ENCODE measurements around the gene DENND6A. TPM values are rescaled to one million over a fixed set of nuclear protein-coding genes. Genes with fewer than 3 reads are reported as not detected.

The DENND6A gene
- total and polyA plus RNA-seq, 2 of the 13 experiments (the other 11 are each of a cell fraction or from before 2014, with no cell fraction given) = 9.4 to 11.1 TPM

DNA sequence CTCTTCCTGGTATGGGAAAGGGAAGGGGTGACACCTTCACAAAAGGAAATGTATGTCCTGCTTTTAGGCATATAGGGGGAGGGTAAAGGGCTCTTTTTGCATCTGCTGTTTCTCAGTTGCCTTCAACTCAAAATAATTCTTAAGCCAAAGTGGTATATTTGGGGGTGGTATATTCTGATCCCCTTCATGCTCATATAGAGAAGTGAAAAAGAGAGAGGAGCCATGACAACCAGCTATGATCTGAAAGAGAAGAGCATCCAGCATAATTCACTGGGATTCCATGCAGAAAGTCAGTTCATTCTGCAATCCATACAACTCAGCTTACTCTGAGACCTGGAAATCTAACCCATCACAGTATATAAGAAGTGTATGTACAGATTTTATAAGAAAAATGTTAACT, 22.3 kb downstream of the DENND6A start:
- Histone ChIP-seq H3K4me1 (ENCODE audit: insufficient read depth, low read length) (peaks cover 3% of the 10 kb centered on the region; the same call in 1 of the 2 replicates), H3K27me3 (ENCODE audit: control insufficient read depth in 1 of 2, insufficient read depth in 2 of 2, low read length in 2 of 2) (no peaks in the 10 kb centered on the region), H3K9ac (ENCODE audit: insufficient read depth, low read depth, low read length) (no peak overlapping the region), H3K4me3 (replicated peaks in 1 of 3; ENCODE audit: insufficient read depth in 1 of 3, low read depth in 2 of 3, low read length in 3 of 3) (no peak overlapping the region), H2AFZ (ENCODE audit: low read length) (no peak overlapping the region), H4K20me1 (ENCODE audit: insufficient read depth, low read length) (no peaks in the 10 kb centered on the region), H3K79me2 (ENCODE audit: insufficient read depth, low read length) (peaks cover under 1% of the 10 kb centered on the region), H3K36me3 (replicated peaks in 1 of 2; ENCODE audit: control insufficient read depth in 1 of 2, insufficient read depth in 2 of 2, low read length in 2 of 2) (peaks cover 0 to 15% of the 10 kb centered on the region in 2 experiments; a peak in 3 of 5 replicates), H3K27ac (ENCODE audit: extremely low read length, insufficient read depth, low read length) (no peak overlapping the region), H3K4me2 (ENCODE audit: low read depth, low read length) (no peak overlapping the region), H3K9me3 (ENCODE audit: low read length) (no peaks in the 10 kb centered on the region)
- in situ Hi-C loops (cut with HindIII; ENCODE audit: extremely low pct_ligation_motif_present, low pct_unique_long_range_greater_than_20kb) (no loop called here), intact Hi-C loops (cut with micrococcal nuclease; ENCODE audit: unreplicated experiment) (no loop called here)
- no TSS peak for BruUV-seq (replicated peaks)
- no peak for ATAC-seq
- CTCF ChIA-PET (ENCODE audit: low intra/inter-chr PET ratio, low total read pairs) = no interaction called here
- no peak for FAIRE-seq
- POLR2A ChIA-PET = no interaction called here
- no peak for TF ChIP-seq NRL (CRISPR knock-in tag; IDR thresholded peaks at IDR 0.05; ENCODE audit: borderline replicate concordance)
- no peak for TF ChIP-seq ZNF75D (CRISPR knock-in tag; IDR thresholded peaks at IDR 0.05; ENCODE audit: borderline replicate concordance)
- TF ChIP-seq PHF5A (CRISPR knock-in tag; IDR thresholded peaks at IDR 0.05; ENCODE audit: low read depth, unreplicated experiment) = no peak
- TF ChIP-seq, protein P1, sequence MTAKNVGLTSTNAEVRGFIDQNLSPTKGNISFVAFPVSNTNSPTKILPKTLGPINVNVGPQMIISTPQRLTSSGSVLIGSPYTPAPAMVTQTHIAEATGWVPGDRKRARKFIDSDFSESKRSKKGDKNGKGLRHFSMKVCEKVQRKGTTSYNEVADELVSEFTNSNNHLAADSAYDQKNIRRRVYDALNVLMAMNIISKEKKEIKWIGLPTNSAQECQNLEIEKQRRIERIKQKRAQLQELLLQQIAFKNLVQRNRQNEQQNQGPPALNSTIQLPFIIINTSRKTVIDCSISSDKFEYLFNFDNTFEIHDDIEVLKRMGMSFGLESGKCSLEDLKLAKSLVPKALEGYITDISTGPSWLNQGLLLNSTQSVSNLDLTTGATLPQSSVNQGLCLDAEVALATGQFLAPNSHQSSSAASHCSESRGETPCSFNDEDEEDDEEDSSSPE (CRISPR knock-in tag; IDR thresholded peaks at IDR 0.05) = no peak
- no peak for TF ChIP-seq PCBP1 (IDR thresholded peaks at IDR 0.05; ENCODE audit: borderline replicate concordance, low read depth, low read length)
- TF ChIP-seq, protein P2, sequence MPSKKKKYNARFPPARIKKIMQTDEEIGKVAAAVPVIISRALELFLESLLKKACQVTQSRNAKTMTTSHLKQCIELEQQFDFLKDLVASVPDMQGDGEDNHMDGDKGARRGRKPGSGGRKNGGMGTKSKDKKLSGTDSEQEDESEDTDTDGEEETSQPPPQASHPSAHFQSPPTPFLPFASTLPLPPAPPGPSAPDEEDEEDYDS (CRISPR knock-in tag; IDR thresholded peaks at IDR 0.05) = no peak
- TF ChIP-seq ZMYM2 (CRISPR knock-in tag; IDR thresholded peaks at IDR 0.05) = no peak
- TF ChIP-seq TOE1 (CRISPR knock-in tag; IDR thresholded peaks at IDR 0.05) = no peak
- TF ChIP-seq ZNF296 (CRISPR knock-in tag; conservative IDR thresholded peaks at IDR 0.05) = no peak
- TF ChIP-seq KLF16 (CRISPR knock-in tag; IDR thresholded peaks at IDR 0.05) = no peak
- no peak for TF ChIP-seq ZBTB1 (CRISPR knock-in tag; IDR thresholded peaks at IDR 0.05; ENCODE audit: borderline replicate concordance)
- no peak for TF ChIP-seq BRD4 (CRISPR knock-in tag; IDR thresholded peaks at IDR 0.05)
- no peak for DNase-seq (ENCODE audit: low spot score)
